Neuron (in vitro differentiated cells): ENCODE data around the gene NEURL1.

Experiments used
- H2AFZ ChIP-seq: one replicate; pipeline ENCODE4 v1.6.1; 2013; ENCODE audit warnings: low read depth, mild to moderate bottlenecking, inconsistent platforms, low read length, moderate library complexity
- H3K27me3 ChIP-seq: one replicate; pipeline ENCODE4 v1.6.1; 2013; ENCODE audit warnings: low read length; ENCODE audit not compliant: insufficient read depth
- H3K36me3 ChIP-seq: one replicate; pipeline ENCODE4 v1.6.1; 2013; ENCODE audit warnings: low read length; ENCODE audit not compliant: insufficient read depth
- H3K4me1 ChIP-seq: one replicate; pipeline ENCODE4 v1.6.1; 2013; ENCODE audit warnings: low read length; ENCODE audit not compliant: insufficient read depth
- H3K4me3 ChIP-seq: 2 replicates; pipeline ENCODE4 v1.5.1; 2013; ENCODE audit warnings: mild to moderate bottlenecking, low read length, moderate library complexity
- H3K9me3 ChIP-seq: one replicate; pipeline ENCODE4 v1.6.1; 2013; ENCODE audit warnings: low read length

NEURL1 gene

DNA sequence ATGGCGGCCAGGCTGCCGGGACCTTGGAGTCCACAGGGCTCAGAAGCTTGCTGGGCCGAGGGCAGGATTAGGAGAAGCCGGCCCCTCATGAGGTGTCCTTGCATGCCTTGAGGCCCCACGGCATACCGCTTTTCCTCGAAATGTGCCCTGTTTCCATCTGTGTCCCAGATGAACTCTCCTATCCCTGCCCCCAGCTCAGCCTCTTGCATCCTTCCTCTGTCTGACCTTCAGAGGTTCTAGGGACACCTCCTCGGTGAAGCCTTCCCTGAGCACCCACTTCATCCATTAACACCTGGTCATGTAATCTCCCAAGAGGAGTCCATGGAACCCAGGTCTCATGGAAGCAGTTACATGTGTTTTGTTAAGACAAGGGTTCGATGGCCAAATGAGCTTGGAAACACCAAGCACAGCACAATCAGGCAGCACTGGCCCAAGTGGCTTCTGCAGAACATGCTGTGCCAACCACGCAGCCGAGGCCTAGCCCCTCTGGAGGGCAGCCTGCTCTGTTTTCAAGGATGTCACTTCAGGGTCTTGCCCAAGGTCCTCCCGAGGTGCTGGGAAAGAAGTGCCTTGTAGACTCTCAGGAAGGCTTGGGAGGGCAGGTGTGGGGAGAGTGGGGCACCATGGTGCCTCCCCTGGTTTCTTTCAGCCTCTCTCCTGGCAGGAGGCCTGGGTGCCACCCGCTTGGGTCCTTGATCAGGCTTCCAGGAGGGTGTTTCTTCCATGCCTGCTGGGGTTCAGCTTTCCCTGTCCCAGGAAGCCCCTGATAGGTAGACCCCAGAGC is 124.3 kb downstream of the NEURL1 start:
- Histone ChIP-seq H3K36me3 (no peaks in the 10 kb centered on the region), H3K4me3 (no peak overlapping the region), H2AFZ (no peak overlapping the region), H3K4me1 (no peaks in the 10 kb centered on the region), H3K9me3 (no peaks in the 10 kb centered on the region), H3K27me3 (no peaks in the 10 kb centered on the region)

DNA sequence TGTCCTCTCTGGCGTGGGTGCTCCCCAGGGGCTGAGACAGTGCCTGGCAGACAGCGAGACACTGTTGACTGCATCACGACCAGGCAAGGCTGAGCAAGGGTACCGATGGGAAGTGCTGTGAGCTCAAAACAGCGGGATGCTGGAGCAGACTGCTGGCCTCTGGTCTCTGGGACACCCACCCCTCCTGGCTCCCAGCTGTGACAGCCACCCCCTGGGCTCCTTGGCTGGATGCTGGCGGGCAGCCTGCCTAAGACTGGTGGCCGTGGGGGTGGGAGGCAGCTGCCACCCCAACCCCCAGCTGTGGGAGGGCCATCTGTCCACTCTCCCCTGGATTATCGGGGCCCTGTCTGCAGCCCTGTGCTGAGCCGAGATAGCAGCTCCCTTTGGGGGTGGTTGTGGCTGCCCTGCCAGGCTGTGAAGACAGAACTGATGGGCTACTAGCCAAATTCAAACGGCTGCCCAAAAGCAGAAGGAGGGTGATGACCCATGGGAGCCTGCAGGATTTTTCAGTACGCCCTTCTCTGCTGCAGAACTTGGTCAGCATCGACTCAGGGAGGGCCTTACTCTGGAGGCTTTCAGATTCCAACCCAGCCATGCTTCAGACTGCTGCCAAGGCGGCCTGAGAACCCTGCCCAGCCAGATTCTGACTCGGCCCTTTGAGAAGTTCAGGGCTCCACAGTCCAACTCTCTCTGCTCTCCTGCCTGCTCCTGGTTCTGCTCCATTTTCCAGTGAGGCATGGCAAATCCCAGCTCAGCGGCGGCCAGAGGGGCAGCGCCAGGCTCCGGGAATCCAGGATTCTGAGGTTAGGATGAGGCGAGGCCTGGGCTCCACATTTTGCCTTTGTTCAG is 125.3 kb downstream of the NEURL1 start:
- no peaks in the 10 kb centered on the region for H3K4me1 ChIP-seq
- H3K4me3 ChIP-seq, result no peak overlapping the region
- H3K9me3 ChIP-seq, result no peaks in the 10 kb centered on the region
- no peaks in the 10 kb centered on the region for H3K36me3 ChIP-seq
- H2AFZ ChIP-seq, result no peak overlapping the region
- no peaks in the 10 kb centered on the region for H3K27me3 ChIP-seq

DNA sequence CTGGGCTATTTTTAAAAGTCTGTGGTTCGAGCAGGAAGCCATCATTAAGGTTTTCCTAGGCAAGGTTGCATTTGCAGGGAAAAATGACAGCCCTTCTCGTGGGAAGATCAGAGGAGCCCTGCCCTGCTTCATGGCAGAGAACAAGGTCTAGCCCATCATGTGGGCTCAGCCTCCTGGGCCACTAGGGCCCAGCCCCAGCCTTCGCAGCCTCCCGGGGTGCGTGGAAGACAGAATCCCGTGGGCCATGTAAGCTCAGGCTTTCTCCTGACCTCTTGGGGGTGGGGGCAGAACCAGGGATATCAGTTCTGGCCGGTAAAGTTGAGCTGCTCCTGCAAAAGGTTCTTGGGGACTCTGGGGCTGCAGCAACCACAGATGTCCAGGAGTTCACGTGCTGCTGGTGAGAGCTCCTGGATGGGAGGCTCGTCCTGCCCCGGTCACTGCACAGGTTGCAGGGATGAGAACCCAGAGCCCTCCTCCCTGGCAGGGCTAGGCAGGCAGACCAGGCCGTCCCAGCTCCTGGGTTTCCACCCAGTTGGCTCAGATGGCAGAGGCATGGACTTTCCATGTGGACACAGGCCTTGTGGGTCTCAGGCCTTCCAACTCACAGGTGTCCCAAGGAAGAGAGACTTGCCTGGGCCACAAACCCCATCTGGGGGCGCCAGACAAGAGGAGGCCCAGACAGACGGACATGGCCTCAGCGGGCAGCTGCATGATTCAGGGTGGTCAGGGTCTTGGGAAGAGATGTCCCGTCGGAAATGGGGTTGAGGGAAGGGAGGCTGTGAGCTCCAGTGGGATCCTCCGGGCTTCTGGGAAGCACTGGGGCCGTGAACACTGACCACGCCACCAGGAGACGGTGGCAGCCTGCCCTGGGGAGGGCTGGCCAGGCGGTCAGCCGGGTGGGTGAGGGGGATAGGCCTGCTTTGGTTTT is 126.2 kb downstream of the NEURL1 start:
- Histone ChIP-seq H3K27me3 (no peaks in the 10 kb centered on the region), H3K4me3 (no peak overlapping the region), H3K36me3 (no peaks in the 10 kb centered on the region), H2AFZ (no peak overlapping the region), H3K9me3 (no peaks in the 10 kb centered on the region), H3K4me1 (no peaks in the 10 kb centered on the region)

DNA sequence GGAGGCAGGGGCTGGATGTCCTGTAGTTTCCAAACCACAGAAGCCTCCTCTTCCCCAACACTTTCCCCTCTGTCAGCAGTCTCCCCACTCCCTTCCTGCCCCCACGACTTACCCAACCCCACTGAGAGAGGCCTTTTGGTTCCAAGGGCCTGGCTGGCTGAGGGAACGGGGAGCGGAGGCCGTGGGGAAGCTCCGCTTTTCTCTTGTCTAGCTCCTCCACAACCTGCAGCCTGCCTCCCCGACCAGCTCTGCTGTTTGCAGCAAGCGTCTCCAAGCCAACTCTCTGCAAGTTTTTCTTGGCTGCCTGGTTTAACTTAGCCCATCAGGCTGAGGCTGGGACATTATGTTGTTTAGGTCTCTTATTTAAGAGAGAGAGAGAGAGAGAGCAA is 126.8 kb downstream of the NEURL1 start:
- Histone ChIP-seq H3K27me3 (no peaks in the 10 kb centered on the region), H3K9me3 (no peaks in the 10 kb centered on the region), H3K4me3 (no peak overlapping the region), H3K36me3 (no peaks in the 10 kb centered on the region), H3K4me1 (no peaks in the 10 kb centered on the region), H2AFZ (no peak overlapping the region)

DNA sequence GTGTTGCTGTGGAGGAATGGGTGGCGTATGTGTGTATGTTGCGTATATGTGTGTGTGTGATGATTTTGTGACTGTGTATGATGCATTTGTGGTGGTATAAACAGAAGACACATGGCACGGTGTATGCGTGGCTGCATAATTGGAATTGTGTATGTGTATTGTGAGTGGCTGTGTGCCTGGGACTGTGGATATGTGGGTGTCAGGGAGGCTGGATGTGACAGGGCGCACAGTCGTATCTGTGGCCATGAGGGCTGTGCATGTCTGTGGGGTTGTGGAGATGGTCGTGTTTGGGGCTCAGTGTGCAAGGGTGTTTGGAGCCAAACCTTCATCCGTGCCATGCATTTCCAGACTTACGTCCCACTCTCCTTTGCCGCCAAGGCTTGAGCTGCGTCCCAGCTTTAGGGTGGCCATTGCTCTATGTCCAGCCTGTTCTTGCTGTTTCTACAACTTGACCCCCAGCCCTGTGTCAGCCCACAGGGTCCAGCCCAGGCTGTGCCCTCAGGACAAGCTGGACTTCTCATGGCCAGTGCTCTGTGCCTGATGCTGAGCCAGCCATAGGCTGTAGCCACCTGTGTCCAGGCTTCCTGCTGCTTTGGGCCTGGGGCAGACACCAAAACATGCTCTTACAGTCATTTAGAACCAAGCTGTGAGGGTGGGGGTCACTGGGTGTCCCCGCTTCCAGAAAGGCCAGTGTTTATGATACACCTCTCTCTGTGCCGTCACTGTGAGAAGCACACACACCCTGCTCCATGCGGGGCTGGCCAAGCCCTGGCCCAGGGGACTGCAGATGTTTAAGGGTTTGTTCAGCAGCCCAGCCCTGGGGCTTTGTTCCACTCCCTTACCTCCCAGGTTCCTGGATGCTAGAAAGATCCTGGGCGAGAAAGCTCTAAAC is 127.6 kb downstream of the NEURL1 start:
- no peaks in the 10 kb centered on the region for H3K36me3 ChIP-seq
- no peaks in the 10 kb centered on the region for H3K9me3 ChIP-seq
- H3K4me3 ChIP-seq, result no peak overlapping the region
- no peak overlapping the region for H2AFZ ChIP-seq
- no peaks in the 10 kb centered on the region for H3K4me1 ChIP-seq
- H3K27me3 ChIP-seq, result no peaks in the 10 kb centered on the region

DNA sequence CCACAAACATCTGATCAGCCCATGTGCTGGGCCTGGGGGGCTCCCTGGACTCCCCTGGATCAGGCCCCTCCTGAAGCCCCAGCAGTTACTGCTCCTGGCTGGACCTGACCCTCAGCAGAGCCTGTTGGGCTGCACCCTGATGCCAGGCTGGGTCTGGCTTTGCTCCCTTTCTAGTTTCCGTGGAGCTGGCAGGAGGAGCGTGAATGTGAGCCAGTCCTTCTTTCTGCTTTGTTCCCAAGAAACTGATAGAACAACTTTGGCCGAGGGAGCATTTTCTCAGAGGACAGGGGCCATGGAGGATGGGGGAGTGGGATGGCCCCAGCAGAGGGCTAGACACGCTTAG is 128.2 kb downstream of the NEURL1 start:
- Histone ChIP-seq H3K4me3 (no peak overlapping the region), H3K4me1 (no peaks in the 10 kb centered on the region), H3K36me3 (no peaks in the 10 kb centered on the region), H2AFZ (no peak overlapping the region), H3K27me3 (no peaks in the 10 kb centered on the region), H3K9me3 (no peaks in the 10 kb centered on the region)

DNA sequence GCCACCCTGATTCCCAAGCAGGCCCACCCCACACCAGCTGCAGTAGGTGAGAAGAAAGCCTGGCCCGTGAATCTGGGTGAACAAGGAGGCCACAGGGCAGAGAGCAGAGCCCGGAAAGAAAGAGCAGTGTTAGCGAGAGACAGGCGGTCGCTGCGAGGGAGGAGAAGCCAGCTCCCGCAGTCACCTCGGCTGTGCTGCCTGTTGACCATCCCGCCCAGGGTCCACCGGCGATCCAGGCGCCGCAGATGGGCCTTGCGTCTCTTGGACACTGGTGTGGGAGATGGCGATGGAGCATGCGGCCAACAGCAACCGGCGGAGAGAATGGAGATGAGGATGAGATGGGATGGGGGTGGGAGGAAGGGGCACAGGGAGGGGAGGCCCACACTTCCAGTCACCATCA is 128.8 kb downstream of the NEURL1 start:
- H3K4me1 ChIP-seq, result no peaks in the 10 kb centered on the region
- no peaks in the 10 kb centered on the region for H3K9me3 ChIP-seq
- H3K36me3 ChIP-seq, result no peaks in the 10 kb centered on the region
- H3K4me3 ChIP-seq, result no peak overlapping the region
- no peaks in the 10 kb centered on the region for H3K27me3 ChIP-seq
- H2AFZ ChIP-seq, result no peak overlapping the region

DNA sequence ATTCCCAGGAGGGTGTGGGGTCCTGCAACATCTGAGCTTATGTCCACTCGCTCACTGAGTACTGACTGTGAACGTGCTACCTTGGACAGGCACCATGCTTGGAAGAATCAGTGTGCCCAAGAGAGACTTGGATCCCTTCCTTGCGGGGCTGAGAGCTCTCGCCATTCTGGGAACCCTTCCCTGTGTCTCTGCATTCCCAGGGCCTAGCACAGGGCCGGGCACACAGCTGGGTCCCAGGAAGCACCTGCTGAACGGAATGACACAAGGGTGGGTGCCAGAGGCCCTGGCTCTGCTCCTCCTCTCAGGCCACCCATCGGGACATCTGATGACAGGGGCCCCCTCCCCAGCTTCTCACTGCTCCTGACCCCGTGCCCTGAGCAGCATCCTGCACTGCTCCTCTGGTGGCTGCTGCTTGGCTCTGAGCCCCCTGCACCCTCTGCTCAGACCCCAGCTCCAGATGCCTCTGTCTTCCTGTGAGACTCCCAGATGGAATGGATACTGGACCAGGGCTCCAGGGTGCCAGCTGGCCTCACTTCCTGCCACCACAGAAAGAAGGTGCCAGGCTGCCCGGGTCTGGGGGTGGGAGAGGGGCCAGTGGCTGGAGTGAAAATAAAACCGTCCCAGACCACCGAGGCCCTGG is 129.6 kb downstream of the NEURL1 start:
- Histone ChIP-seq H2AFZ (no peak overlapping the region), H3K27me3 (no peaks in the 10 kb centered on the region), H3K9me3 (no peaks in the 10 kb centered on the region), H3K4me3 (no peak overlapping the region), H3K4me1 (no peaks in the 10 kb centered on the region), H3K36me3 (no peaks in the 10 kb centered on the region)

DNA sequence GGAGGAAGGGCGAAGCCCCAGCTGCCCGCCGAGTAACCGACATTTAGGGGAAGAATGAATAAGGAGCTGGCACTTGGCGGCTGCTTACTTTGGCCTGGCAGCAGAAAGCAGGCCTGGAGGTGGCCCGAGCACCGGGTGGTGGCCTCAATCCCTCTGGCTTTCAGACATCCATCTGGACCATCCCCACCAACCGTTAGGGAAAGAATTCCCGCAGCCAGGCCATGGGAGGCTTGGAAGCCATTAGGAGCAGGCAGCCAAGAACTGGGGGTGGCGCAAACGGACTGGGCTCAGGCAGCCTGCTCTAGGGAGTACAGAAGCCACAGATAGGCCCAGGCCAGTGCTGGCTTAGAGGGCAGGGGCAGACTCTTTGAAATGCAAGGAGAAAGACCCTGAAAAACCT is 132.7 kb downstream of the NEURL1 start:
- Histone ChIP-seq H2AFZ (no peak overlapping the region), H3K9me3 (no peaks in the 10 kb centered on the region), H3K4me1 (no peaks in the 10 kb centered on the region), H3K27me3 (no peaks in the 10 kb centered on the region), H3K36me3 (no peaks in the 10 kb centered on the region), H3K4me3 (no peak overlapping the region)

DNA sequence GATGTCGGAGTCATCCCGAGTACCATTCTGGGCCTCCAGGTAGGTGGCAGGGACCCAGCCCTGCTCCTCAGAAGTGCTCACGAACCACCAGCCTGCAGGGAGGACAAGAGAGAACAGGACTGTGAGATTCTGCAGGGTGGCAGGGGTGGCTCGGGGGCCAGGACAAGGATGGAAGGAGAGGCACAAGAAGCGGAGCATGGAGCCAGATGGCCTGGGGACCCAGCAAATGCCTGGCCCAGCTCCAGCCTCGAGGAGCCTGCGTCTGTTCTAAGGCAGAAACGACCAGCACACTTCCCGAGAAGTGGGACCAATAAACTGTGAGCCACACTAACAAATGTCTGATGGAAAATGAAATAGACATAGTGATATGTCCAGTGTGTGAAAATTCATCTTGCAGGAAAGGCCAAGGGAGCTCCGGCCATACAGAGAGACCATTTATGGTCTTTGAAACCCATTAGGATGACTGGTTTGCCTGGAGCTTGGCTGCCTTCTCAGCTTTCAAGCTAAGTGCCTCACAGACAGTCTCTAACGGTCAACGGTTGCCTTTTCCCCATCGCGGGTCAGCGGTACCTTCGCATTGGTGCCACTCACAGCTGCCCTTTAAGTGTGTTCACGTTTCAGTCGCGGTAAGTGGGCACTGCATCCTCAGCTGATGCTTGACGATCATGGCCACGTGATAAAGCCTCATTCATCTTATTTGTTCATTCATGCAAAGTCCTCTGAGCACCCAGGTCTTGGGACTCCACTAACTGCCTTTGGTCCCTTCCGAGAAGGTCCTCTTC is 133.8 kb downstream of the NEURL1 start:
- H2AFZ ChIP-seq, result no peak overlapping the region
- H3K4me1 ChIP-seq, result no peaks in the 10 kb centered on the region
- no peak overlapping the region for H3K4me3 ChIP-seq
- no peaks in the 10 kb centered on the region for H3K9me3 ChIP-seq
- H3K27me3 ChIP-seq, result no peaks in the 10 kb centered on the region
- H3K36me3 ChIP-seq, result no peaks in the 10 kb centered on the region

DNA sequence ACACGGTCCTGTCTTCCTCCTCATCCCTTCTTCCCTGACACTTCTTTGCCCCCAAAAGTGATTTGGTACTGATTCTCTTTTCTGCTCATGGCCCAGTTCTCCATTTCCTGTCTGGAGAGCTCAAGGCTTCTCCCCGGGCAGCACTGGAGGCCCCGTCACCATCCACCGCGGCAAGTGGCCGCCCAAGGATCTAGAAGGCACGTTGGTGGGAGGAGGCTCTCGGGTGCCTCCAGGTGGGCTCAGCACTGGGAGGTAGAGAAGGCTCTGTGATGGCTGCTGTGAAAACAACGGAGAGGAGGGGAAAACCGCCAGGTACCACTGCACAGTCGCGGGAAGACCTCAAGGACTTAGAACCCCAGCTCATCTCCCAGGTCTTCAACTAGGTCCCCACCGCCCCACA is 134.4 kb downstream of the NEURL1 start:
- no peaks in the 10 kb centered on the region for H3K27me3 ChIP-seq
- no peaks in the 10 kb centered on the region for H3K36me3 ChIP-seq
- H2AFZ ChIP-seq, result no peak overlapping the region
- H3K4me1 ChIP-seq, result no peaks in the 10 kb centered on the region
- H3K4me3 ChIP-seq, result no peak overlapping the region
- H3K9me3 ChIP-seq, result no peaks in the 10 kb centered on the region
